NCI-H2196 (cell line): ENCODE data around the gene CCN2.

Experiments used
- DNase-seq: peaks from one replicate; lab custom pipeline; 2025; ENCODE audit not compliant: unreplicated experiment; lab: John Stamatoyannopoulos, UW

CCN2 gene

GRCh38 chr6:131950767-131951575, at the start of gene CCN2:
TSS of gene CCN2 (minus strand) at chr6:131951372. CDS start at chr6:131951172, 200 bp downstream.
- peak; percentile 6 for DNase-seq

GRCh38 chr6:132000296-132000695, 49.1 kb upstream of the CCN2 start:
- DNase-seq: no peak

DNA sequence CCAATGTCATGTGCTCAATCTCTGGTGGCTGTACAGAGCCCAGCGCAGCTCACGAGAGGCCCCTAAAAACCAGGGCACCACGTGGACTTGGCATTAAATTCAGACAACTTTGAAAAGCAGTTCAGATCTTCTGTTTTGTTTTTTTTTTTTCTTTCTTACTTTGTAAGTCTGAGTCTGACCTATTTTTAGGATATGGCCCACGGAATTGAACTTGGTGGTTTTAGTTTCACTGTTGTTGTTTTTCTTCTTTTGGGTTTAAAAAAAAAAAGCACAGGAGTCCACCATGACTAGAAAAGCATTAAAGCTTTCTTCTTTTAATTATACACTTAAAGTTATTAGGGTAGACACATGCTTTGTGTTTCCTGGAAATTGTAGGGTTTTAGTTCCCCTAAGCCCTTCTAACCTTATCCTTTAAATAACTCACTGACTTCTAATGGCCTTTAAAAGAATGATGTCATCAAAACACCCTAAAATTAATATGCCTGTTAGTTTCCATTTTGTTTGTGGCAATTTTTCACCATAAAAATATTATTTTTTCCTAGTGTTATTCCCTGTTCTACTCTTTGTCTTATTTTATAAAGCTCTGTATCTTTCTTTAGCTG, 48.5 kb upstream of the CCN2 start:
- DNase-seq: no peak

GRCh38 chr6:131998255-131998982, 47.2 kb upstream of the CCN2 start:
- no peak for DNase-seq

- DNase-seq: no peak
Observed at GRCh38 chr6:131997429-131998153, 46.4 kb upstream of the CCN2 start.

GRCh38 chr6:131995917-131996316, 44.7 kb upstream of the CCN2 start:
- DNase-seq: no peak

- DNase-seq: no peak
Observed at GRCh38 chr6:131992557-131992956, 41.4 kb upstream of the CCN2 start.

DNA sequence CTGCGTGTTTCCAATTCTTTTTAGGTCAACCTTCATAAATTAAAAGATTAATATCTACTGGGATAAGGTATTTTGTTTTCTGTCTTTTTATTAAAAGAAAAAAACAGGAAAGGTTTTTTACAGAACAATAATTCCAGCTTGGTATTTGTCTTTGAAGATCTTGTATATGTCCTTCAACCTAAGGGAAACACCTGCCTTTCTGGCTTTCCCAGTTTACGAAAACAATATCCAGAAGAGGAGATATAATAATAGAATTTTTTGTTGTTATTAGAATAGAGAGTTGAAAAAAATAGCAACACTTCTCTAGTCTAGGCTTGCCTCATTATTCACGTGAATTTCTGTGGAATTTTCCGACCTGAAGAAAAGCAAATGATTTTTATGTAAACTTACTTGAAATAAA, 37.9 kb upstream of the CCN2 start:
- no peak for DNase-seq

GRCh38 chr6:131982740-131983259, 31.6 kb upstream of the CCN2 start:
- no peak for DNase-seq

- no peak for DNase-seq
Observed at GRCh38 chr6:131981624-131981978, 30.4 kb upstream of the CCN2 start.

DNA sequence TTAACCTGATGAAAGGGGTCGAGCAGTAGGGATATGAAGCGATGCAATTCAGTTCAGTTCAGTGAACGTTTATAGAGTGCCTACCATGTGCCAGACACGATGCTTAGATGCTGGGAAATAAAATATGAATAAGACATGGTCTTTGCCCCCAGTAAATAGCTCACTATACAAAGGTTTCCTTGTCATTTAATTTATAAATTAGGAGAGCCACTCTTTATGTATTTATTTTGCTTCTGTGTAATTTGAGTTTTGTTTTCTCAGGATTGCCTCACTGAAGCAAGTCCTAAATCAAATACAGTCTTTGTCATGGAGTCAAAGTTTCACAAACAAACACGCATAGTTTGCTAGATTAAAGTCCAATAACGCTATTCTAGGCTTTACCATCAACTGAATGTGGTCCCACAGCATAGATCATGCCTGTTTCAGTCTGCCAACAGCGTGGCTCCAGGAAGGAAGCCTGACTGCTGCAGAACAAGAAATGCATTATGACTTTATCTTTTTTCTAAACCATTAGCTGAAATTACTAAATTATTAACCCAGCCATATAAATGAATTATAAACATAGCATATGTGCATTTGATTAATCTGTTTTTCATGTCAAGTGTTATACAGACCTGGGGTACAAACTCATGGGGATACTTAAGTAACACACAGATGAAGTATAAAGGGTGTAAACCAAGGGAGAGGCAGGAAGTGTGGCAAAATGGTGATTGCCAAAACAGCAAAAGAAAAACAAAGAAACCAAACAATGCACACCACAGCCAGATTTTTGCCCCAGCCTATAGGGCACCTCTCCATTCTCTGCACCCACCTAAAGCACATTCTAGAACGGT, 29.8 kb upstream of the CCN2 start:
- no peak for DNase-seq

GRCh38 chr6:131980338-131980790, 29.2 kb upstream of the CCN2 start:
- no peak for DNase-seq

DNA sequence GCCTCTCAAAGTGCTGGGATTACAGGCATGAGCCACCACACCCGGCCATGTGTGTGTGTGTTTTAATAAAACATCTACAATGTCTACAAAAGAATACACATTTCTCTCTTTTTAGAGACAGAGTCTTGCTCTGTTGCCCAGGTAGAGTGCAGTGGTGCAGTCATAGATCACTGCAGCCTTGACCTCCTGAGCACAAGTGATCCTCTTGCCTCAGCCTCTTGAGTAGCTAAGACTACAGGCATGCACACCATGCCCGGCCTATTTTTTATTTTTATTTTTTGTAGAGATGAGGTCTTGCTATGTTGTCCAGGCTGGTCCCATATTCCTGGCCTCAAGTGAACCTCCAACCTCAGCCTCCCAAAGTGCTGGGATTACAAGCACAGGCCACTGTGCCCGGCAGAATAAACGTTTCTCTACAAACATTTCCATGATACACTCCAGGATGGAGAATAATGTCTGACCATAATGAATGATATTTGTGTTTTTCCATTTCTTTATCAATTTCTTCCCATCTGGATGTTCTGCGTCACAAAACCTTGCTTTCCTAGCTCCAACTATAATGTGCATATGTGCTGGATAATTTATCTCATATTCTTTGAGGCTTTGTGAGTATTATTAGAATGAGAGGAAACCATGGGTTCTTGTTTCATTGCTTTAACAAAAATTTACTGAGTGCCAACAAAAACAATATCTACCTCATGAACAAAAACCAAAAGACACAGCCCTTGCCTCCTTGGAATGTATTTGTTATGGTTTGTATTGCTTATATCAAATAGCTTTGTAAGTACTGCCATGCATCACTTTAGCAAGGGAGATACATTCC, 28.6 kb upstream of the CCN2 start:
- DNase-seq: no peak

GRCh38 chr6:131978522-131978921, 27.4 kb upstream of the CCN2 start:
- no peak for DNase-seq

- no peak for DNase-seq
Observed at GRCh38 chr6:131976545-131977061, 25.4 kb upstream of the CCN2 start.

GRCh38 chr6:131972741-131973140, 21.6 kb upstream of the CCN2 start:
- no peak for DNase-seq

DNA sequence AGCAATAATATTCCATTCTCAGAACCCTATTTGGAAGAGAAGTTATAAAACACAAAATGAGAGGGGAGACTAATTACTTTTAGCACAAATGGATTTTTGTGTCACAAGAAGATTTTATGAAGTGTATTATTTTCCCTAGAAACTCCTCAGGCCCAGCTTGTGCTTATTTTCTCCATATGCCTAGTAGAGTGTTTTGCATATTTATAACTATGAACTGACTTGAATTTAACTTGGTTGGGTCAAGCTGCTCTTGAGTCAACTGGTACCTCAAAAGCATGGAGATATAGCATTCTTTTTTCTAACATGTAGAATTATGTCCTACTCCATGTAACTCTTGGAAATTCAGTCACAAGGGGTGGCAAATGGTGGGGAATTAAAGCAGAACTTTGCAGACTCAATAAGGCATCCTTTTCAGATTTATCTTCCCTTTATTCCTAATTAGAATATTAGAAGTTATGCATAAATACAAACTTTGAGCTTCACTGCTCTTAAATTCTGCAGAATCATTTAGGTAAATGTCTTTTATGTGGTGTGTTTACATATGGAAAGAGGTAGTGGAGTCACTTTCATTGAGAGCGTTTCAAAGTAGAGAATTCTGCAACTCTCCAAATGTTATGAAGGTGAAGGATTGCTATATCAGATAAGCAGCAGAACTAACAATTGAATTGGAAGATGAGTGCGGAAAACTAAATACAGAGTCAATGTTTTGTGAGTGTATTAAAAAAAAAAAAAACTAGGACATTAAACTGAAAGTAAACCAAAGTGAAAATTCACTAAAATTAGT, 19.1 kb upstream of the CCN2 start:
- no peak for DNase-seq

- DNase-seq: no peak
Observed at GRCh38 chr6:131968656-131969055, 17.5 kb upstream of the CCN2 start.
